Activated naive CD8-positive, alpha-beta T cell treated with anti-CD3 and anti-CD28 coated beads for 36 hours (primary cell): ENCODE results near the gene EIF5B. TPM values are rescaled to one million over a fixed set of nuclear protein-coding genes. Genes with fewer than 3 reads are reported as not detected.
A peak's percentile ranks its signal among the peaks of the same experiment; 100 is the strongest.

Experiments used
- DNase-seq: peaks from one replicate; pipeline ENCODE4 v3.0.0; 2021
- H3K27ac Mint-ChIP-seq: one replicate; pipeline ENCODE4 v1.8.0; 2022; ENCODE audit warnings: mild to moderate bottlenecking, moderate library complexity, mixed read lengths
- H3K27me3 Mint-ChIP-seq: one replicate; pipeline ENCODE4 v1.8.0; 2022; ENCODE audit warnings: mild to moderate bottlenecking, mixed read lengths
- H3K36me3 Mint-ChIP-seq: one replicate; pipeline ENCODE4 v1.8.0; 2021; ENCODE audit warnings: mild to moderate bottlenecking, mixed read lengths
- H3K4me1 Mint-ChIP-seq: one replicate; pipeline ENCODE4 v1.8.0; 2021; ENCODE audit warnings: mixed read lengths
- H3K4me3 Mint-ChIP-seq: one replicate; pipeline ENCODE4 v1.8.0; 2022; ENCODE audit warnings: mild to moderate bottlenecking, moderate library complexity, mixed read lengths
- H3K9me3 Mint-ChIP-seq: one replicate; pipeline ENCODE4 v1.8.0; 2022; ENCODE audit warnings: mixed read lengths
- total RNA-seq, 2 experiments: library from RNA; stranded (reverse); gene quantifications; one replicate each; pipeline ENCODE4 v1.2.3, GENCODE V29; 2021

Gene EIF5B
- total RNA-seq, 2 experiments from 2014 or later: 98.7 to 99.6 TPM

DNA sequence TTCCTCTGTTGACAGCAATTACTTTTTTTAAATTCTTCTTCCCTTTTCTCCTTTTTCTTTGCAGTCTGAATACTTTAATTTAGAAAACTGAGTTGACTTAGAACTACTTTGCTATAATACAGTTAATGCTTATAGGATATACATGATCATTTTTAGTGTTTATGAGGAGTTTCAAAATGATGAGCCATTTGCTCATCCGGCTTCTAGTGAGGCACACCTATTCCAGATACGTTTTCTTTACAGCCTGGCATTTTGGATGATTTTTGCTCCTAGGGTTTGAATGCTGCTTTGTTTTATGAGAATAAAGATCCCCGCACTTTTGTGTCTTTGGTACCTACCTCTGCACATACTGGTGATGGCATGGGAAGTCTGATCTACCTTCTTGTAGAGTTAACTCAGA, 52.8 kb downstream of the EIF5B start:
- Mint-ChIP-seq H3K27ac (no peak overlapping the region), H3K4me3 (no peak overlapping the region)

DNA sequence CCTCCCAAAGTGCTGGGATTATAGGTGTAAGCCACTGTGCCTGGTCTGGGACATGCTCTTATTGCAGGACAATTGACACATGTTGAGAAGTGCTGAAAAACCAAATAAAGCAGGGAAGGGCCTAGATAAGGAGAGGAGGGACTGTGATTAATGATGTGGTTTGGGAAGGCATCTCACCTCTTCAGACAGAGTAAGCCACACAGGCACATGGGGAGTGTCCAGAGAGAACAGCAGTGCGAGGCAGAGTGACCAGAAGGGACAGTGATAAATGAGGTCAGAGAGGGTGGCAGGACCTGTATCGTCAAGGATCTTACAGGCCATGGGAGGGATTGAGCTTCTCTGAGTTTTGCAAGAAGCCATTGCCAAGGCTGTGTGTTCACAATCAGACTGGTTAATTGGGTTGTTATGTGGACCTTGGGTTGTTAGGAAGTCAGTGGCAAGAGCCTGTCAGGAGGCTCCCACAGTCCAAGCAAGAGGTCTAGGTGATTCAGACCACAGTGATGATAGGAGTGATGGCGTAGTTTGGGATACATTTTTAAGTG, 58.5 kb downstream of the EIF5B start:
- no peak overlapping the region for H3K4me3 Mint-ChIP-seq
- no peaks in the 10 kb centered on the region for H3K4me1 Mint-ChIP-seq
- H3K36me3 Mint-ChIP-seq: peaks cover 25% of the 10 kb centered on the region
- H3K27me3 Mint-ChIP-seq: no peaks in the 10 kb centered on the region
- no peak for DNase-seq
- H3K9me3 Mint-ChIP-seq: no peaks in the 10 kb centered on the region
- no peak overlapping the region for H3K27ac Mint-ChIP-seq

More for the DNA sequence above, 52.8 kb downstream of the EIF5B start:
- Mint-ChIP-seq H3K9me3 (no peaks in the 10 kb centered on the region), H3K27me3 (no peaks in the 10 kb centered on the region), H3K36me3 (peaks cover 12% of the 10 kb centered on the region), H3K4me1 (no peaks in the 10 kb centered on the region)
- DNase-seq: no peak

DNA sequence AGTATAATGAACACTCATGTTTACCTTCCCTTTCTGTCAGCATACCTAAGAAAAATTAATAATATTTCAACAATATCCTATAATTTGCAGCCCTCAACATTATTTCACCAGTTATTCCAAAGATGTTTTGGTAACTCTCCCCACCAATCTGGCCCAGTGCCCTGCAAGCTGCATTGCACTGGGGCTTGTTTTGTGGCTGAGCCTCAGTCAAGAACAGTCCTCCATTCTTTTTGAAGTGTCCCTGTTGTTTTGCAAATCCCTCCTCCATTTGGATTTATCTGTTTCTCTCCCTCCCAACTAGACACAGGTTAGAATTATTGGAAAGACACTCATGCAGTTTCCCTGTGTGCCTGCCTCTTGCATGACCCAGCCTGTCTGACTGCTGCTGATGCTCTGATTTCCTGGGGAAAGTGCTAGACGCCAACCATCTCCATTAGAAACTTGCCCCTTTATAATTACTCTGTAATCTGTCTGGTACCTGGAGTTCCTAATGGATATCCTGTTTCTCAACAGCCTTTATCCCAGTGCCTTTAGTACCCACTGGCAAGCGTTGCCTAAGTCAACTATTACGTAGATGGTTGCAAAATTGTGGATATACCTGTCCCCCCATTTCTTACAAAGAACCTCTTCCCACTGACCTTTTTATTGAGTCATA, 60.2 kb downstream of the EIF5B start:
- Mint-ChIP-seq H3K27ac (peak overlapping the region; percentile 75), H3K4me1 (peaks cover under 1% of the 10 kb centered on the region), H3K9me3 (no peaks in the 10 kb centered on the region), H3K4me3 (no peak overlapping the region), H3K36me3 (peaks cover 26% of the 10 kb centered on the region), H3K27me3 (no peaks in the 10 kb centered on the region)
- DNase-seq: no peak

DNA sequence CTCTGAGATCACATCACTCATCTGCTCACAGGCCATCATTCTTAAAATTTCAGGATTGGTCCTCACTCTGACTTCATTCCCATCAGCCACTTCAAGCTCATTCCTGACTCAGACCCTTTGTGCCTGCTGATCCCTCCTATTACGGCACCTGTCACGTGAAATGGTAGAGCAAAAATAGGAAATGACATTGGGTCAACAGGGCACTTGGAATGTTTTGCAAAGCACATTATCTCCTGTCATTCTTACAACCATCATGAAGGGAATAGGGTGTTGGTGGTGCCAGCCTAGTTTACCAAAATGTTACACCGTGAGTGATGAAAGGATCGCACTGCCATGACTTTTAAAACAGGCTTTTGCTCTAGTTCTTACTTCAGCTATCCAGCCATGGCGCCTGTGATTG, 61.1 kb downstream of the EIF5B start:
- Mint-ChIP-seq H3K4me3 (no peak overlapping the region), H3K36me3 (peaks cover 33% of the 10 kb centered on the region), H3K27me3 (no peaks in the 10 kb centered on the region), H3K27ac (peak overlapping the region; percentile 47), H3K9me3 (no peaks in the 10 kb centered on the region), H3K4me1 (peaks cover 8% of the 10 kb centered on the region)
- no peak for DNase-seq

DNA sequence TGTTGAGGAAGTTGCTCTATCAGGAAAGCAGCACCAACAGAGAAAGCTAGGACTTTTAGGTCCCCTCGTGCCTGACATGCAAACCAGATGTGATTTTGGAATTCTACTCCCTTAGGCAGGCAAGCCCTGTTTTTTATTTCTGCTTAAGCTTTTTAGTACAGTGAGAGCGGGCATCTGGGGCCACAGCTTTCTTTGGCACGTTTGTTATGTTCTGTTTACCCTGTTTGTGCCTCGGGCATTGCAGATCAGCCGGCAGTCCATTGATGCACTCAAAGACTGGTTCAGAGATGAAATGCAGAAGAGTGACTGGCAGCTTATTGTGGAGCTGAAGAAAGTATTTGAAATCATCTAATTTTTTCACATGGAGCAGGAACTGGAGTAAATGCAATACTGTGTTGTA, 61.9 kb downstream of the EIF5B start:
- no peak for DNase-seq
- no peaks in the 10 kb centered on the region for H3K27me3 Mint-ChIP-seq
- no peak overlapping the region for H3K4me3 Mint-ChIP-seq
- H3K27ac Mint-ChIP-seq: peak overlapping the region; percentile 47
- H3K9me3 Mint-ChIP-seq: no peaks in the 10 kb centered on the region
- H3K4me1 Mint-ChIP-seq: peaks cover 13% of the 10 kb centered on the region
- H3K36me3 Mint-ChIP-seq: peaks cover 38% of the 10 kb centered on the region

DNA sequence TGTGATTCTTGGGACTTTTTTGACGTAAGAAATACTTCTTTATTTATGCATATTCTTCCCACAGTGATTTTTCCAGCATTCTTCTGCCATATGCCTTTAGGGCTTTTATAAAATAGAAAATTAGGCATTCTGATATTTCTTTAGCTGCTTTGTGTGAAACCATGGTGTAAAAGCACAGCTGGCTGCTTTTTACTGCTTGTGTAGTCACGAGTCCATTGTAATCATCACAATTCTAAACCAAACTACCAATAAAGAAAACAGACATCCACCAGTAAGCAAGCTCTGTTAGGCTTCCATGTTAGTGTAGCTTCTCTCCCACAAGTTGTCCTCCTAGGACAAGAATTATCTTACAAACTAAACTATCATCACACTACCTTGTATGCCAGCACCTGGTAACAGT, 62.6 kb downstream of the EIF5B start:
- H3K27ac Mint-ChIP-seq: peak overlapping the region; percentile 31
- peaks cover 43% of the 10 kb centered on the region for H3K36me3 Mint-ChIP-seq
- no peaks in the 10 kb centered on the region for H3K27me3 Mint-ChIP-seq
- H3K9me3 Mint-ChIP-seq: no peaks in the 10 kb centered on the region
- DNase-seq: no peak
- peaks cover 13% of the 10 kb centered on the region for H3K4me1 Mint-ChIP-seq
- no peak overlapping the region for H3K4me3 Mint-ChIP-seq

DNA sequence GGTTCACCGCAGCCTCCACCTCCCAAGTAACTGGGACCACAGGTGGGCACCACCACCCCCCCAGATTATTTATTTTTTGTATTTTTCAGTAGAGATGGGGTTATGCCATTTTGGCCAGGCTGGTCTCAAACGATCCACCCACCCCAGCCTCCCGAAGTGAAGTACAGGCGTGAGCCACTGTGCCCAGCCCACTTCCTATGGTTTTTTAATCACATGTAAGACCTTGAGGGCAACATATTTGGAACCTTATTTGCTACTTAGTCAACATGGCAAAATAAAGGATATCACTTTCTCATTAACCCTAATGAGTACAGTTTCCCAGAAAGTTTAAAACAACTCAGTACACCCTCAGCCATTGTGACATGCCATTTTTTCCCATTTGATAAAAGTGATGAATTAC, 64.7 kb downstream of the EIF5B start:
- Mint-ChIP-seq H3K4me3 (no peak overlapping the region), H3K27me3 (no peaks in the 10 kb centered on the region), H3K9me3 (no peaks in the 10 kb centered on the region), H3K36me3 (peaks cover 38% of the 10 kb centered on the region), H3K27ac (no peak overlapping the region), H3K4me1 (peaks cover 13% of the 10 kb centered on the region)
- no peak for DNase-seq

DNA sequence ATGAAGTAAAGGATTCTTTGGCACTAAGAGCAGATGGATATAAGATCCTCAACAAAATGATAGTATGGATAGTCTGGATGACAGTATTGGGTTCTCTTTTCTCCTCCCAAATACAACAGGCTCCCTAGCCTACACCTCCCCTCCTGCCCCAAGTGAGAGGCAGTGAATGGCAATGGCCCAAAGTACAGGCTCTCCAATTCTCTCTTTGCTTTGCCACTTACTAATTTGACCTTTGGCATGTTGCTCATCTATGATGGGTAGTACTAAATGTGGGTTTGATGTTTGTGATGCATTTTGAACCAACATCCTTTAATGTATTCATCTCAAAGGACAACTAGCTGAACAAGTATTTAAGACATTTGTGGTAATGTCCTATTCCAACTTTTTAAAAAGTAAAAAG, 65.9 kb downstream of the EIF5B start:
- H3K4me1 Mint-ChIP-seq: peaks cover 17% of the 10 kb centered on the region
- peaks cover 34% of the 10 kb centered on the region for H3K36me3 Mint-ChIP-seq
- no peaks in the 10 kb centered on the region for H3K9me3 Mint-ChIP-seq
- H3K27ac Mint-ChIP-seq: peak overlapping the region; percentile 78
- H3K27me3 Mint-ChIP-seq: no peaks in the 10 kb centered on the region
- DNase-seq: no peak
- no peak overlapping the region for H3K4me3 Mint-ChIP-seq

DNA sequence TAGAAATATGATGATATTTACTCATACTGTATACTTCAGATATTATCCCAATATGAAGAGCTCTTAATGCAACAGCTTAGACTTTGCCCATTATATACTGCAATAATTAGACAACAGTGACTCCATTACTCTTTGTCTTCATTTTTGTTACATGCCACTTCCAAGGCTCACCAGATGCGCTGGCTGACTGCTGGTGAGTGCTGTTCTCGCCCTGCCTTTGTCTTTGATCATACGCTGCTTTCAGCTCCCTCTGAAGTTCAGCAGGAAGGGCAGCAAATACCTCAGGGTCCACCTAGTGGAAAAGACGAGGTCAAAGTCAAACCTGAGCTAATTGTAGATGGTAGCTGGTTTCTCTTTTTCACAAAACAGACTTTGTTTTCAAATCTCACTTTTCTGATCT, 66.3 kb downstream of the EIF5B start:
- Mint-ChIP-seq H3K9me3 (no peaks in the 10 kb centered on the region), H3K4me1 (peaks cover 17% of the 10 kb centered on the region), H3K36me3 (peaks cover 30% of the 10 kb centered on the region), H3K4me3 (no peak overlapping the region), H3K27ac (peak overlapping the region; percentile 78), H3K27me3 (no peaks in the 10 kb centered on the region)
- DNase-seq: no peak

DNA sequence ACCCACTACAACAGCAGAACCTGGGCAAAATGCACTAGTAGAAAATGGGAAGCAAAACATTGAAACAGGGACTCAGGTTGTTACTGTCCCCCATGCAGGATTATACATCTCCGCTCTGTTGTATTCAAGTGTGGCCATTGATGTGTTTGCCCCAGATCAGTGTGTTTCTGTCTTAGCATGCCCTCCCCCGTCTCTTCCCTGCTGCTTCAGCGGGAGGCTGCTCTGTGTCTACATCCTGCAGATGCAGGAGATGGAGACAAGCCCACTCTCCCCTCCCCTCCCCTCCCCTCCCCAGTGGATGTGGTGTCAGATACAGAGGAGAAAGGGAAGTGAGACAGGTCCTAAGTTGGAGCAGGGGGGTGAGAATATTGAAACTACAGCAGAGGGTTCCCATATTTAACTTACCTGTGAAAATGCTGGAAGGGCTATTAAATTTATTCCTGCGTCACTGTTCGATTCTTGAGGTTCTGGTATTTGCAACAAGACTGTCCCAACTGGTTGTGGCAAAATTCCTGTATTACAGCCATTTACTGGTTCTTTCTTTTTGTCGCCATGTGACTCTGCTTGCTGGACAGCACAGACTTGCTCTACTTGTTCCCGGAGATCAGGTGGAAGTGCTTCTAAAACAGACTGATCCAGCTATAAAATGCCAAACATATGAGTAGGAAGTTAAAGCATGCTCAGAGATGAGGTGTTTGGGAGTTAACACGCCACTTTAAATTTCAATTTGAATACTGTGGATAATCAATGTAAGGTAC, 67.0 kb downstream of the EIF5B start:
- no peak overlapping the region for H3K4me3 Mint-ChIP-seq
- peaks cover 17% of the 10 kb centered on the region for H3K4me1 Mint-ChIP-seq
- no peak for DNase-seq
- H3K27me3 Mint-ChIP-seq: no peaks in the 10 kb centered on the region
- H3K27ac Mint-ChIP-seq: peak overlapping the region; percentile 78
- H3K36me3 Mint-ChIP-seq: peaks cover 26% of the 10 kb centered on the region
- H3K9me3 Mint-ChIP-seq: no peaks in the 10 kb centered on the region

DNA sequence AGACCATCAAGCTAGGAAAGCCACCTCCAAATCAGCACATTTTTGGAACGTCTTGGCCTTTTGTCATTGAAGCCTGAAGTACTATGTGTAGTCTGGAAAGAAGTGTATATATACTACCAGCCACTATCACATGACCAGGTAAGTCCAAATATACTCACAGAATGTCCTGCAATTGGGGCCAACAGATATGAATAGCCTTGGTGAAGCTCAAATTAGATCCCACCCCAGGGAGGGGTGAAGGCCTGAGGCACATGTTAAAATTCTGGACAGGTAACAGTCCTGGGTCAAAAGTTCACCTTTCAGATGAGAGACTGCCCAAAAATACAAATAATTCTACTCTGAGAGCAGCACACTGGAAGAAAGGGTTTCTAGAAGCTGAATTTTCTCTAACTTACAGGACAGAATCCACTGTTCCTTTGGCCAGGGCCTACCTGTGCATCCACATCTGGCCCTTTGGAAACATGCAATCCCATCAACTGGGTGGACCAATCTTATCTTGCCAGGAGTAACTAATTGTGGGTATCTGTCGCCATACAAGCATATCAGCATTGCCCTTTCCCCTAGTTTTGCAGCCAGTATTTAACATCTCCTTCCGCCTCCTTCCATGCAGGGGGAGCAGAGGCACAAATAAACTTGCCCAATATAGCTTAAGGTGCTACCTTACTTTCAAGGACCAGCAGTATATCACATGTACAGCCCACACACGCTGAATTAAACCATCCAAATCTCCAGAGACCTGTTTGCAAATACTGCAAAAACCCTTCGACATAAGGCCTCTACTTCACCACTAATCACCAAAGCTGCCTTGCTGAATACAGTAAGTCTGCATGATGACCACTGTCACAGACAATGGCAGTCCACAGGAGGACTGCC, 67.8 kb downstream of the EIF5B start:
- peaks cover 17% of the 10 kb centered on the region for H3K4me1 Mint-ChIP-seq
- DNase-seq: no peak
- no peak overlapping the region for H3K27ac Mint-ChIP-seq
- no peaks in the 10 kb centered on the region for H3K27me3 Mint-ChIP-seq
- H3K4me3 Mint-ChIP-seq: no peak overlapping the region
- no peaks in the 10 kb centered on the region for H3K9me3 Mint-ChIP-seq
- H3K36me3 Mint-ChIP-seq: peaks cover 25% of the 10 kb centered on the region

DNA sequence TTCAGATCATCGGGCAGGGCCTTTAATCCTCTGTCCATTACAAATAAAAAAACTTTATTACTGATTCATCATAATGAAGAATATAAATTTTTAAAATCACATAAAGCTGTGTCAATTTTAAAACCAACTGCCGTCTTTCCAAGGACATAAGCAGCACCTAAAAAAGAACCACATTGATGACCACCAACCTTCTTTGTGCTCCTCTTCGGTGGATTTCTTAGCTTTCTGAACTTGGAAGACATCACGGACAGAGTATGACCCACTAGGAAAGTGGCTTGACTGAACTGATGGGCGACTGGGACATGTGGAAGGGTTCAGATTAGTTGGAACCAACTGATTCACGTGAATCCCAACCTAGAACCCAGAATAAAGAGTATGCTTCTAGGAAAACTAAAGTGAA, 68.9 kb downstream of the EIF5B start:
- DNase-seq: no peak
- Mint-ChIP-seq H3K36me3 (peaks cover 25% of the 10 kb centered on the region), H3K4me1 (peaks cover 17% of the 10 kb centered on the region), H3K27ac (no peak overlapping the region), H3K4me3 (no peak overlapping the region), H3K27me3 (no peaks in the 10 kb centered on the region), H3K9me3 (no peaks in the 10 kb centered on the region)

DNA sequence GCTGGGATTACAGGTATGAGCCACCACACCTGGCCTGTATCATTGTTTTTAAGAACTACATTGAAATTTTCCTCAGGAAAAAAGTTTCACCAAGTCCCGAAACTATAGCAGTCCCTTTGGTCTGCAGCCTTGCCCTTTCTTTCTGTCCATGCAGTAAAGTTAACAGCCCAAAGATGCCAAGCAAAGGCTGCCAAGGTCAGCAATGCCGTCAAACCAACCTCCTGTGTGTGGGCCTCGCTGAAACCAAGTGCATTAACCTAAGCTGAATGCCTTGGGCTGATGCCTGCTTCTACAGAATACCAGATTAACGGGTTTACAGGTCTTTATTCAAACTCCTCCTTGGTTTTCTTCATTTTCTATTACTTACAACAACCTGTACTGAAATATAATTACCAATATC, 73.1 kb downstream of the EIF5B start:
- peaks cover 20% of the 10 kb centered on the region for H3K36me3 Mint-ChIP-seq
- no peaks in the 10 kb centered on the region for H3K9me3 Mint-ChIP-seq
- H3K27ac Mint-ChIP-seq: no peak overlapping the region
- H3K4me1 Mint-ChIP-seq: peaks cover 7% of the 10 kb centered on the region
- H3K27me3 Mint-ChIP-seq: no peaks in the 10 kb centered on the region
- no peak for DNase-seq
- H3K4me3 Mint-ChIP-seq: no peak overlapping the region

DNA sequence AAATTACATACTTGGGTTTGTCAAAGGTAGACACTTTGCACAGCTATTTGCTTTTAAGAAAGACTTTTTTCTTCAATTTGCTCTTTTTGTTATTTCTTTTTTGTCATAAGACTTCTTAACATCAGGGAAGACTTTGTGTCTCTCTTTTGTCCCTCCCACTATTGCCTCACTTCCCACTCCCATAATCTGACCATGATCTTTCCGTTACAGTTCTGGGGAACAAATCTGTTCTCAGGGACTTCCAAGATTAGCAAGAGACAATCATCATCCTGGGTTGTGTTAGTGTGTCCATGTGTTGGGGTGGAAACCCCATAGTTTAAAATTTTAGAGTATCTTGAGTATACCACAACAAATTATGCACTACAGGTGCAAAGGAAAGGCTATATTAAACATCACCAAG, 77.4 kb downstream of the EIF5B start:
- DNase-seq: no peak
- no peaks in the 10 kb centered on the region for H3K9me3 Mint-ChIP-seq
- H3K27ac Mint-ChIP-seq: peak overlapping the region; percentile 43
- peaks cover 31% of the 10 kb centered on the region for H3K36me3 Mint-ChIP-seq
- H3K27me3 Mint-ChIP-seq: no peaks in the 10 kb centered on the region
- peaks cover 4% of the 10 kb centered on the region for H3K4me1 Mint-ChIP-seq
- H3K4me3 Mint-ChIP-seq: no peak overlapping the region

DNA sequence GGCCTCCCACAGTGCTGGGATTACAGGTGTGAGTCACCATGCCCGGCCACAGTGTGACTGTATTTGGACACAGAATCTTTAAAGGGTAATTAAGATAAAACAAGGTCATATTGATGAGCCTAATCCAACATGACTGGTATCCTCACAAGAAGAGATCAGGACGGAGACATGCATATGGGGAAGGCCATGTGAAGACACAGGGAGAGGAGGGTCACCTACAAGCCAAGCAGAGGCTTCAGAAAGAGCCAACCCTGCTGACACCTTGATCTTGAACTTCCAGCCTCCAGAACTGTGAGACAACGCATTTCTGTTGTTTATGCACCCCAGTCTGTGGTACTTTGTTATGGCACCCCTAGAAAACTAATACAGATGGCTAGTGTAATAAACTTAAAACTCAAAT, 80.2 kb downstream of the EIF5B start:
- Mint-ChIP-seq H3K27ac (no peak overlapping the region), H3K9me3 (no peaks in the 10 kb centered on the region), H3K36me3 (peaks cover 31% of the 10 kb centered on the region), H3K4me3 (no peak overlapping the region), H3K27me3 (no peaks in the 10 kb centered on the region), H3K4me1 (peaks cover 4% of the 10 kb centered on the region)
- no peak for DNase-seq
